T follicular helper cell (primary cell): ENCODE data around the gene PPFIA1.

Experiments
- DNase-seq: peaks from one replicate; pipeline ENCODE4 v3.0.0-alpha.2; 2020; ENCODE audit warnings: low read depth

Gene PPFIA1

DNA sequence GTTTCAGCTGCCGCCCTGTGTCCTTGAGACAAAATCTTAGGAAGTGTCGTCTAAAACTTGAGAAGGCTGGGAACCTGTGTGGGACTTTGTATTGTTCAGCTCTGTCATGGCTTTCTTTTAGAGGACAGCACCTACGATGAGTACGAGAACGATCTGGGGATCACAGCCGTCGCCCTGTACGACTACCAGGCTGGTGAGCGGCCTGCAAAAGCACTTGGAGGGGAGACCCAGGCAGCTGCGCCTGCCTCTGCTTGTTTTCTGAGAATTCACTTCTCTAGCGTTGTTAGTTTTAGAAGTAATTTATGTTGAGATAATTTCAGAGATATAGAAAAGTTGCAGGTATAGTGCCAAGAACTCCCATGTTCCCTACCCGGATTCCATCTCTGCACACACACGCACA is 163.0 kb downstream of the PPFIA1 start:
- no peak for DNase-seq
